Measurements from ENCODE around the gene LYPD5.

LYPD5 gene

GRCh38 chr19:43752287-43752875, 49.9 kb downstream of the LYPD5 start:
- no peaks in the 10 kb centered on the region for H3K27me3 ChIP-seq (ENCODE audit: low read length)
- H2AFZ ChIP-seq (ENCODE audit: low read depth, low read length, severe bottlenecking): no peak overlapping the region
- H3K4me2 ChIP-seq (ENCODE audit: low read depth, low read length, poor library complexity, severe bottlenecking): peak overlapping the region; percentile 83
- peaks cover 32% of the 10 kb centered on the region for H3F3A ChIP-seq (ENCODE audit: insufficient read depth)
- H3K36me3 ChIP-seq (ENCODE audit: low read length): peaks cover 6% of the 10 kb centered on the region; the same call in 1 of the 2 replicates
- no peaks in the 10 kb centered on the region for H3K9me3 ChIP-seq (ENCODE audit: insufficient read depth, low read length)
- peak overlapping the region; percentile 95; the same call in 1 of the 2 replicates for H3K27ac ChIP-seq (ENCODE audit: low read depth, low read length)
- H3K79me2 ChIP-seq (ENCODE audit: insufficient read depth, low read length): peaks cover 24% of the 10 kb centered on the region
- no peaks in the 10 kb centered on the region for H4K20me1 ChIP-seq (ENCODE audit: low read depth, low read length)
- H3K9ac ChIP-seq (ENCODE audit: low read length): no peak overlapping the region; the same call in 1 of the 2 replicates
- H3K9me2 ChIP-seq (replicated peaks; ENCODE audit: insufficient read depth, low read length): no peaks in the 10 kb centered on the region
- TF ChIP-seq CTCF (IDR thresholded peaks at IDR 0.05; ENCODE audit: insufficient read depth, low read length, poor library complexity, severe bottlenecking) (no peak), EZH2phosphoT487 (conservative IDR thresholded peaks at IDR 0.05; ENCODE audit: low read length) (no peak)
- H3K4me3 ChIP-seq (ENCODE audit: insufficient read depth, low read length, poor library complexity, severe bottlenecking): no peak overlapping the region

DNA sequence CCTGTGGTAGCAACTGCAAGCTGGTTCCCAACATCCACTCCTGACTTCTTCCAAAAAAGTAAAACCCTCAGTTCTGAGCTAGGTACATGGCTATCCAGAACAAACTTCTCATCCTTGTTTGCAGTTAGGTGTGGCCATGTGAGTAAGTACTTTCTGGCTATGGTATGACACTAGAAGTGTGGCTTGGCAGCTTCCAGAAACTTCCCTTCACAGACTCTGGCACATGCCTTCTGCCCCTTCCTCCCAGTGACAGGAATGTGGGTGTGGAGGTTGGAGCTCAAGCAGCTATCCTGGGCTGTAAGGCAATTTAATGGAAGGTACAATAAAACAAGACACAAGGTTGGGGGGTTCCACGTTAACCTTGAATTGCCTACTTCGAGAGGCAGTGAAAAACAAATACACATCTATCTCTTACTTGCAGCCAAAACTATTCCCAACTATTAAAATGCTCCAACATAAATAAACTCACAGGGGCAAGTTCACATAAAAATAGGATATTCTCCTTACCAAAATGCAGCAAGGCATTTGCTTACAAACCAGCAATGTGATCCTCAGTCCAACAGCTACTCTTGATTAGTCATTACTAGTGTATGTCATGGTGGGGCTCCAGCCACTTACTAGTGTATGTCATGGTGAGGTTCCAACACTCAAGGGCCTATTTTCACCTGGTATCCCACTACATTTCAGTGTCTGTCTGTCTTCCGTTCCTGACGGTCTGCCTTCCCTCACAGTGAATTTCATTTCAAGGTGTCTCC, 50.6 kb downstream of the LYPD5 start:
- H3K4me3 ChIP-seq (ENCODE audit: insufficient read depth, low read length, poor library complexity, severe bottlenecking): no peak overlapping the region
- H3K79me2 ChIP-seq (ENCODE audit: insufficient read depth, low read length): peaks cover 24% of the 10 kb centered on the region
- no peak overlapping the region for H3K4me2 ChIP-seq (ENCODE audit: low read depth, low read length, poor library complexity, severe bottlenecking)
- H3K9ac ChIP-seq (ENCODE audit: low read length): no peak overlapping the region
- no peaks in the 10 kb centered on the region for H3K9me2 ChIP-seq (replicated peaks; ENCODE audit: insufficient read depth, low read length)
- H3F3A ChIP-seq (ENCODE audit: insufficient read depth): peaks cover 26% of the 10 kb centered on the region
- H4K20me1 ChIP-seq (ENCODE audit: low read depth, low read length): no peaks in the 10 kb centered on the region
- no peaks in the 10 kb centered on the region for H3K9me3 ChIP-seq (ENCODE audit: insufficient read depth, low read length)
- 0 out of 2 replicates have a peak overlapping the region, but pooled peaks have one; percentile 14 for H3K27ac ChIP-seq (ENCODE audit: low read depth, low read length)
- no peaks in the 10 kb centered on the region for H3K27me3 ChIP-seq (ENCODE audit: low read length)
- H3K36me3 ChIP-seq (ENCODE audit: low read length): peaks cover 6% of the 10 kb centered on the region; the same call in 1 of the 2 replicates
- H2AFZ ChIP-seq (ENCODE audit: low read depth, low read length, severe bottlenecking): no peak overlapping the region
- no peak for TF ChIP-seq EZH2phosphoT487 (conservative IDR thresholded peaks at IDR 0.05; ENCODE audit: low read length)
- TF ChIP-seq CTCF (IDR thresholded peaks at IDR 0.05; ENCODE audit: insufficient read depth, low read length, poor library complexity, severe bottlenecking): no peak

DNA sequence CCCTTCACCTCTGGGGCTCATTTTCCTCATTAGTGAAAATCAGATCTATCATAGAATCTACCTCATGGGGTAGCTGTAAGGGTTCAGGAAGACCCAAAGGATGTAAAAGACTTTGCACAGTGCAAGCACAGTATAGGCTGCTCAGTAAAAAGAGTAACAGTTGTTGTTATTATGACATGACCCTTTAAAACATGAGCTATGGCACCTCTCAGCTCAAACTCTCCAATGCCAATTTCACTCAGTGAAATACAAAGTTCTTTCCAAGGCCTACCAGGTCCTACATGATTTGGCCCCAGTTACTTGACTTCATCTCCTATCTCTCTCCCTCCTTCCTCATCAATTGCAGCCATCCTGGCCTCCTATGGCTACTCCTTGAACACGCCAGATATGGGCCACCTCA, 52.3 kb downstream of the LYPD5 start:
- TF ChIP-seq CTCF (IDR thresholded peaks at IDR 0.05; ENCODE audit: insufficient read depth, low read length, poor library complexity, severe bottlenecking) (no peak), EZH2phosphoT487 (conservative IDR thresholded peaks at IDR 0.05; ENCODE audit: low read length) (no peak)
- Histone ChIP-seq H3K4me2 (ENCODE audit: low read depth, low read length, poor library complexity, severe bottlenecking) (no peak overlapping the region), H3K4me3 (ENCODE audit: insufficient read depth, low read length, poor library complexity, severe bottlenecking) (no peak overlapping the region), H3K27ac (ENCODE audit: low read depth, low read length) (no peak overlapping the region), H3K36me3 (ENCODE audit: low read length) (peaks cover 6% of the 10 kb centered on the region; the same call in 1 of the 2 replicates), H3K79me2 (ENCODE audit: insufficient read depth, low read length) (peaks cover 15% of the 10 kb centered on the region), H3K9me2 (replicated peaks; ENCODE audit: insufficient read depth, low read length) (no peaks in the 10 kb centered on the region), H3K9me3 (ENCODE audit: insufficient read depth, low read length) (no peaks in the 10 kb centered on the region), H3K9ac (ENCODE audit: low read length) (no peak overlapping the region), H2AFZ (ENCODE audit: low read depth, low read length, severe bottlenecking) (no peak overlapping the region), H3F3A (ENCODE audit: insufficient read depth) (peaks cover 17% of the 10 kb centered on the region), H4K20me1 (ENCODE audit: low read depth, low read length) (no peaks in the 10 kb centered on the region), H3K27me3 (ENCODE audit: low read length) (no peaks in the 10 kb centered on the region)
